HepG2 (cell line): ENCODE measurements around the gene RIMS3. TPM values are rescaled to one million over a fixed set of nuclear protein-coding genes. Genes with fewer than 3 reads are reported as not detected.

Source experiments
- CREM ChIP-seq, 2 experiments: sonication (generic) in 1 of 2; formaldehyde crosslinking in 1 of 2; IDR thresholded peaks; 2 replicates each; pipeline versions ENCODE4 v1.4.0 to v1.6.1; 2016 to 2020; ENCODE audit warnings: antibody characterized with exemption in 1 of 2, mild to moderate bottlenecking in 1 of 2, missing genetic modification reagents in 1 of 2
- FOXK2 ChIP-seq: fragments of 450-650 bp; IDR thresholded peaks from 2 replicates; pipeline ENCODE4 v1.6.1; 2016
- FOXM1 ChIP-seq: sonication (generic); formaldehyde crosslinking; IDR thresholded peaks from 2 replicates; pipeline ENCODE4 v1.5.0; 2020; ENCODE audit warnings: missing genetic modification reagents
- GFI1 ChIP-seq: sonication (generic); formaldehyde crosslinking; IDR thresholded peaks from 2 replicates; pipeline ENCODE4 v1.5.0; 2020; ENCODE audit warnings: missing genetic modification reagents, mild to moderate bottlenecking, borderline replicate concordance
- NFE2L2 ChIP-seq: fragments of 150-350 bp; IDR thresholded peaks from 2 replicates; pipeline ENCODE4 v1.6.1; 2014; ENCODE audit warnings: low read length
- POLR2A ChIP-seq, 2 experiments: IDR thresholded peaks; 2 replicates each; pipeline ENCODE4 v1.6.1; 2011; ENCODE audit warnings: low read depth in 2 of 2, low read length in 2 of 2, mild to moderate bottlenecking in 1 of 2, moderate library complexity in 1 of 2; ENCODE audit not compliant: insufficient read depth in 1 of 2
- RBM22 ChIP-seq: fragments of 200-400 bp; formaldehyde crosslinking; optimal IDR thresholded peaks from 2 replicates; pipeline ENCODE3; 2017; ENCODE audit warnings: mild to moderate bottlenecking, low read length, moderate library complexity
- TCF7 ChIP-seq: sonication (generic); IDR thresholded peaks from 2 replicates; pipeline ENCODE4 v1.6.1; 2016; ENCODE audit warnings: antibody characterized with exemption, low read depth
- ZKSCAN1 ChIP-seq: fragments of 150-350 bp; IDR thresholded peaks from 2 replicates; pipeline ENCODE4 v1.6.1; 2014; ENCODE audit warnings: low read length
- ZKSCAN8 ChIP-seq: IDR thresholded peaks from 2 replicates; pipeline ENCODE4 v1.6.1; 2016; ENCODE audit warnings: borderline replicate concordance, missing genetic modification reagents, missing compliant biosample characterization
- ZNF260 ChIP-seq: sonication (generic); formaldehyde crosslinking; IDR thresholded peaks from 2 replicates; pipeline ENCODE4 v1.4.0; 2020; ENCODE audit warnings: missing genetic modification reagents, low read depth, mild to moderate bottlenecking, borderline replicate concordance
- ZNF891 ChIP-seq: sonication (generic); formaldehyde crosslinking; IDR thresholded peaks from 2 replicates; pipeline ENCODE4 v1.5.0; 2020; ENCODE audit warnings: mild to moderate bottlenecking, missing genetic modification reagents
- polyA plus RNA-seq, 8 experiments: library from polyadenylated mRNA; depleted of rRNA in 3 of 8; stranded (reverse) in 7 of 8; unstranded in 1 of 8; fragments of >200 nt; fragmentation: Illumina TruSeq in 4 of 8; extraction: Trizol in 4 of 8; gene quantifications; 2 replicates each; pipeline versions ENCODE4 v1.2.1 to v1.2.3, GENCODE V29; 2011 to 2016; ENCODE audit warnings: low read depth in 4 of 8, missing spikeins in 1 of 8, mixed read lengths in 1 of 8; ENCODE audit not compliant: insufficient read depth in 1 of 8
- total RNA-seq, 5 experiments: library from RNA; depleted of rRNA; stranded (reverse); fragments of >200 nt; fragmentation: Illumina TruSeq; extraction: Trizol; gene quantifications; 2 replicates each; pipeline ENCODE4 v1.2.3, GENCODE V29; 2016; ENCODE audit warnings: low read depth in 1 of 5
- TF ChIP-seq, protein P1 (sequence below): IDR thresholded peaks from 2 replicates; pipeline ENCODE4 v1.6.1; 2012; ENCODE audit warnings: low read length, improper control_type of control experiment
- TF ChIP-seq, protein P2 (sequence below): sonication (generic); formaldehyde crosslinking; IDR thresholded peaks from 2 replicates; pipeline ENCODE4 v1.4.0; 2020; ENCODE audit warnings: missing genetic modification reagents
- TF ChIP-seq, protein P3 (sequence below): sonication (generic); formaldehyde crosslinking; IDR thresholded peaks from 2 replicates; pipeline ENCODE4 v1.5.0; 2020; ENCODE audit warnings: missing genetic modification reagents
- TF ChIP-seq, protein P4 (sequence below): sonication (generic); formaldehyde crosslinking; IDR thresholded peaks from 2 replicates; pipeline ENCODE4 v1.5.1; 2020; ENCODE audit warnings: missing genetic modification reagents, mild to moderate bottlenecking, borderline replicate concordance
- TF ChIP-seq, protein P5 (sequence below): sonication (generic); formaldehyde crosslinking; IDR thresholded peaks from 2 replicates; pipeline ENCODE4 v1.9.0; 2022; ENCODE audit warnings: low read depth, missing genetic modification reagents
- TF ChIP-seq, protein P6 (sequence below): sonication (generic); formaldehyde crosslinking; IDR thresholded peaks from 2 replicates; pipeline ENCODE4 v1.4.0; 2020; ENCODE audit warnings: missing genetic modification reagents, borderline replicate concordance

Gene RIMS3
- total and polyA plus RNA-seq, 2 of the 13 experiments (the other 11 are each of a cell fraction or from before 2014, with no cell fraction given): 2.1 to 5.4 TPM

DNA sequence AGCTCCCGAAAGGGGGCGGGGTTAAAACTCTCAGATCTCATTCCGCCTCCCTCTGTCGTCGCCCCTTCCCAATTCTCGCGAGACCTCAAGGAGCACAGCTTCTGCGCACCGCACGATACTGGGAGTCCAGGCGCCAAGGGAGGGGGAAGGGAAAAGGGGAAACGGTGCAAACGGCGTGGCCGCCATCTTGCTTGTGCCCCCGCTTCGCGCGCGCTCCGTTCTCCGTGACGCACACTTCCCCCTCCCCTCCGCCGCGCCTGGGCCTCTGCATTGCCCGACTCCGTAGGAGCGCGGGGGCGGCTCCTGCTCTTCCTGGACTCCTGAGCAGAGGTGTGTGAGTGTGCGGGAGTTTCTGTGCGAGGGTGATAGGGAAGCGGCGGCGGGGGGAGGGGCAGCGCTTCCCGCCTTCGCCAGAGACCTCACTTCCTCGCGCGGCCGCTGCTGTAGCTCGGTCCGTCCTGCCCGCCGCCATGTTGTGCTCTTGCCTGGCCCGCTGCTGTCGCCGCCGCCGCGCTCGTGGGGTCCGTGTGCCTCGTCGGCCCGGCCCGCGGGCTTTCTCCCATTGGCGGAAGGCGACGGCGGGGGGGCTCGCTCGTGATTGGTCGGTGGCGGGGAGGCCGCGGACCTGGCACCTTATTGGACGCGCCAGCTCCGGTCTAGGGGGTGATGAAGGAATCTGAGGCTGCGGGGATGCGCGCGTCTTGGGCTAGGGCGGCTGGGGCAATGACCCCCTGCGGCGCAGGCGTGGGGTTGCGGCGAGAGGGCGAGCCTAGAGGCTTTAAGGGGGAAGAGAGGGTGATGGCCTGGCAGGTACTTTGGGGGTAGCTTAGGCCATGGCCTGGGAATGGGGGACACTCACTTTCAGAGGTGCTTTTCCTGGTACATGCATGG, 26.3 kb upstream of the RIMS3 start, which contains the start of gene NFYC (continued):
- TF ChIP-seq, protein P1, sequence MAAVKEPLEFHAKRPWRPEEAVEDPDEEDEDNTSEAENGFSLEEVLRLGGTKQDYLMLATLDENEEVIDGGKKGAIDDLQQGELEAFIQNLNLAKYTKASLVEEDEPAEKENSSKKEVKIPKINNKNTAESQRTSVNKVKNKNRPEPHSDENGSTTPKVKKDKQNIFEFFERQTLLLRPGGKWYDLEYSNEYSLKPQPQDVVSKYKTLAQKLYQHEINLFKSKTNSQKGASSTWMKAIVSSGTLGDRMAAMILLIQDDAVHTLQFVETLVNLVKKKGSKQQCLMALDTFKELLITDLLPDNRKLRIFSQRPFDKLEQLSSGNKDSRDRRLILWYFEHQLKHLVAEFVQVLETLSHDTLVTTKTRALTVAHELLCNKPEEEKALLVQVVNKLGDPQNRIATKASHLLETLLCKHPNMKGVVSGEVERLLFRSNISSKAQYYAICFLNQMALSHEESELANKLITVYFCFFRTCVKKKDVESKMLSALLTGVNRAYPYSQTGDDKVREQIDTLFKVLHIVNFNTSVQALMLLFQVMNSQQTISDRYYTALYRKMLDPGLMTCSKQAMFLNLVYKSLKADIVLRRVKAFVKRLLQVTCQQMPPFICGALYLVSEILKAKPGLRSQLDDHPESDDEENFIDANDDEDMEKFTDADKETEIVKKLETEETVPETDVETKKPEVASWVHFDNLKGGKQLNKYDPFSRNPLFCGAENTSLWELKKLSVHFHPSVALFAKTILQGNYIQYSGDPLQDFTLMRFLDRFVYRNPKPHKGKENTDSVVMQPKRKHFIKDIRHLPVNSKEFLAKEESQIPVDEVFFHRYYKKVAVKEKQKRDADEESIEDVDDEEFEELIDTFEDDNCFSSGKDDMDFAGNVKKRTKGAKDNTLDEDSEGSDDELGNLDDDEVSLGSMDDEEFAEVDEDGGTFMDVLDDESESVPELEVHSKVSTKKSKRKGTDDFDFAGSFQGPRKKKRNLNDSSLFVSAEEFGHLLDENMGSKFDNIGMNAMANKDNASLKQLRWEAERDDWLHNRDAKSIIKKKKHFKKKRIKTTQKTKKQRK: no peak
- TF ChIP-seq ZKSCAN8 (CRISPR knock-in tag): no peak
- TF ChIP-seq, protein P2, sequence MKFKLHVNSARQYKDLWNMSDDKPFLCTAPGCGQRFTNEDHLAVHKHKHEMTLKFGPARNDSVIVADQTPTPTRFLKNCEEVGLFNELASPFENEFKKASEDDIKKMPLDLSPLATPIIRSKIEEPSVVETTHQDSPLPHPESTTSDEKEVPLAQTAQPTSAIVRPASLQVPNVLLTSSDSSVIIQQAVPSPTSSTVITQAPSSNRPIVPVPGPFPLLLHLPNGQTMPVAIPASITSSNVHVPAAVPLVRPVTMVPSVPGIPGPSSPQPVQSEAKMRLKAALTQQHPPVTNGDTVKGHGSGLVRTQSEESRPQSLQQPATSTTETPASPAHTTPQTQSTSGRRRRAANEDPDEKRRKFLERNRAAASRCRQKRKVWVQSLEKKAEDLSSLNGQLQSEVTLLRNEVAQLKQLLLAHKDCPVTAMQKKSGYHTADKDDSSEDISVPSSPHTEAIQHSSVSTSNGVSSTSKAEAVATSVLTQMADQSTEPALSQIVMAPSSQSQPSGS (CRISPR knock-in tag): peak; percentile 75; the same call in 1 of the 2 replicates
- 0 out of 2 replicates have a peak, but pooled peaks have one; percentile 42 for TF ChIP-seq TCF7
- TF ChIP-seq ZKSCAN1: no peak
- TF ChIP-seq NFE2L2: no peak
- TF ChIP-seq CREM (IDR thresholded peaks at IDR 0.05): peak; percentile 40; the same call in 1 of the 2 replicates
- TF ChIP-seq CREM (CRISPR knock-in tag; IDR thresholded peaks at IDR 0.05): no peak
- TF ChIP-seq, protein P3, sequence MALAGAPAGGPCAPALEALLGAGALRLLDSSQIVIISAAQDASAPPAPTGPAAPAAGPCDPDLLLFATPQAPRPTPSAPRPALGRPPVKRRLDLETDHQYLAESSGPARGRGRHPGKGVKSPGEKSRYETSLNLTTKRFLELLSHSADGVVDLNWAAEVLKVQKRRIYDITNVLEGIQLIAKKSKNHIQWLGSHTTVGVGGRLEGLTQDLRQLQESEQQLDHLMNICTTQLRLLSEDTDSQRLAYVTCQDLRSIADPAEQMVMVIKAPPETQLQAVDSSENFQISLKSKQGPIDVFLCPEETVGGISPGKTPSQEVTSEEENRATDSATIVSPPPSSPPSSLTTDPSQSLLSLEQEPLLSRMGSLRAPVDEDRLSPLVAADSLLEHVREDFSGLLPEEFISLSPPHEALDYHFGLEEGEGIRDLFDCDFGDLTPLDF (CRISPR knock-in tag): peak; percentile 84
- TF ChIP-seq POLR2A (IDR thresholded peaks at IDR 0.05; ENCODE audit: insufficient read depth in 1 of 2, low read depth in 2 of 2, low read length in 2 of 2): peak; percentile 74 to 97
- TF ChIP-seq, protein P4, sequence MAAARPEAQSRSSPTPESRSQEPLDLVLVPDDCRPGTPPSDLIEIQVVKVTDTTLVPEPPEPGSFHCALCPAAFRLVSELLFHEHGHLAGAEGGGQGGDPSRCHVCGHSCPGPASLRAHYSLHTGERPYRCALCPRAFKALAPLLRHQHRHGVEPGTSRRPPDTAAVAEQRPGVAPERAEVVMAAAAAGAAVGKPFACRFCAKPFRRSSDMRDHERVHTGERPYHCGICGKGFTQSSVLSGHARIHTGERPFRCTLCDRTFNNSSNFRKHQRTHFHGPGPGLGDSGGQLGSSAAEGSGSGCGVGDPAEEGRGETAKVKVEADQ (CRISPR knock-in tag): peak; percentile 94
- TF ChIP-seq, protein P5, sequence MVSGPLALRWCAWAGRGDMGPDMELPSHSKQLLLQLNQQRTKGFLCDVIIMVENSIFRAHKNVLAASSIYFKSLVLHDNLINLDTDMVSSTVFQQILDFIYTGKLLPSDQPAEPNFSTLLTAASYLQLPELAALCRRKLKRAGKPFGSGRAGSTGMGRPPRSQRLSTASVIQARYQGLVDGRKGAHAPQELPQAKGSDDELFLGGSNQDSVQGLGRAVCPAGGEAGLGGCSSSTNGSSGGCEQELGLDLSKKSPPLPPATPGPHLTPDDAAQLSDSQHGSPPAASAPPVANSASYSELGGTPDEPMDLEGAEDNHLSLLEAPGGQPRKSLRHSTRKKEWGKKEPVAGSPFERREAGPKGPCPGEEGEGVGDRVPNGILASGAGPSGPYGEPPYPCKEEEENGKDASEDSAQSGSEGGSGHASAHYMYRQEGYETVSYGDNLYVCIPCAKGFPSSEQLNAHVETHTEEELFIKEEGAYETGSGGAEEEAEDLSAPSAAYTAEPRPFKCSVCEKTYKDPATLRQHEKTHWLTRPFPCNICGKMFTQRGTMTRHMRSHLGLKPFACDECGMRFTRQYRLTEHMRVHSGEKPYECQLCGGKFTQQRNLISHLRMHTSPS: peak; percentile 62; the same call in 1 of the 2 replicates
- 0 out of 2 replicates have a peak, but pooled peaks have one; percentile 71 for TF ChIP-seq ZNF260
- peak; percentile 77 for TF ChIP-seq ZNF891
- no peak for TF ChIP-seq FOXK2
- TF ChIP-seq, protein P6, sequence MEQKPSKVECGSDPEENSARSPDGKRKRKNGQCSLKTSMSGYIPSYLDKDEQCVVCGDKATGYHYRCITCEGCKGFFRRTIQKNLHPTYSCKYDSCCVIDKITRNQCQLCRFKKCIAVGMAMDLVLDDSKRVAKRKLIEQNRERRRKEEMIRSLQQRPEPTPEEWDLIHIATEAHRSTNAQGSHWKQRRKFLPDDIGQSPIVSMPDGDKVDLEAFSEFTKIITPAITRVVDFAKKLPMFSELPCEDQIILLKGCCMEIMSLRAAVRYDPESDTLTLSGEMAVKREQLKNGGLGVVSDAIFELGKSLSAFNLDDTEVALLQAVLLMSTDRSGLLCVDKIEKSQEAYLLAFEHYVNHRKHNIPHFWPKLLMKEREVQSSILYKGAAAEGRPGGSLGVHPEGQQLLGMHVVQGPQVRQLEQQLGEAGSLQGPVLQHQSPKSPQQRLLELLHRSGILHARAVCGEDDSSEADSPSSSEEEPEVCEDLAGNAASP (CRISPR knock-in tag): peak; percentile 35; the same call in 1 of the 2 replicates
- TF ChIP-seq RBM22: peak; percentile 97
- no peak for TF ChIP-seq FOXM1
- TF ChIP-seq GFI1 (CRISPR knock-in tag): peak; percentile 87; the same call in 1 of the 2 replicates
